HG03025 (cell line): ENCODE results near the gene USP38.
A peak's percentile ranks its signal among the peaks of the same experiment; 100 is the strongest.
"Not testable (repeated sequence)": the region's sequence is repeated elsewhere in the genome, so short reads cannot be mapped to it uniquely, and the experiment has no call there.

Experiments
- ATAC-seq: cut with Tn5 transposase; IDR thresholded peaks from one replicate; pipeline ENCODE4 v1.9.1; 2021; ENCODE audit warnings: mild to moderate bottlenecking, moderate library complexity; ENCODE audit not compliant: unreplicated experiment, low FRiP score

The USP38 gene, protein sequence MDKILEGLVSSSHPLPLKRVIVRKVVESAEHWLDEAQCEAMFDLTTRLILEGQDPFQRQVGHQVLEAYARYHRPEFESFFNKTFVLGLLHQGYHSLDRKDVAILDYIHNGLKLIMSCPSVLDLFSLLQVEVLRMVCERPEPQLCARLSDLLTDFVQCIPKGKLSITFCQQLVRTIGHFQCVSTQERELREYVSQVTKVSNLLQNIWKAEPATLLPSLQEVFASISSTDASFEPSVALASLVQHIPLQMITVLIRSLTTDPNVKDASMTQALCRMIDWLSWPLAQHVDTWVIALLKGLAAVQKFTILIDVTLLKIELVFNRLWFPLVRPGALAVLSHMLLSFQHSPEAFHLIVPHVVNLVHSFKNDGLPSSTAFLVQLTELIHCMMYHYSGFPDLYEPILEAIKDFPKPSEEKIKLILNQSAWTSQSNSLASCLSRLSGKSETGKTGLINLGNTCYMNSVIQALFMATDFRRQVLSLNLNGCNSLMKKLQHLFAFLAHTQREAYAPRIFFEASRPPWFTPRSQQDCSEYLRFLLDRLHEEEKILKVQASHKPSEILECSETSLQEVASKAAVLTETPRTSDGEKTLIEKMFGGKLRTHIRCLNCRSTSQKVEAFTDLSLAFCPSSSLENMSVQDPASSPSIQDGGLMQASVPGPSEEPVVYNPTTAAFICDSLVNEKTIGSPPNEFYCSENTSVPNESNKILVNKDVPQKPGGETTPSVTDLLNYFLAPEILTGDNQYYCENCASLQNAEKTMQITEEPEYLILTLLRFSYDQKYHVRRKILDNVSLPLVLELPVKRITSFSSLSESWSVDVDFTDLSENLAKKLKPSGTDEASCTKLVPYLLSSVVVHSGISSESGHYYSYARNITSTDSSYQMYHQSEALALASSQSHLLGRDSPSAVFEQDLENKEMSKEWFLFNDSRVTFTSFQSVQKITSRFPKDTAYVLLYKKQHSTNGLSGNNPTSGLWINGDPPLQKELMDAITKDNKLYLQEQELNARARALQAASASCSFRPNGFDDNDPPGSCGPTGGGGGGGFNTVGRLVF

DNA sequence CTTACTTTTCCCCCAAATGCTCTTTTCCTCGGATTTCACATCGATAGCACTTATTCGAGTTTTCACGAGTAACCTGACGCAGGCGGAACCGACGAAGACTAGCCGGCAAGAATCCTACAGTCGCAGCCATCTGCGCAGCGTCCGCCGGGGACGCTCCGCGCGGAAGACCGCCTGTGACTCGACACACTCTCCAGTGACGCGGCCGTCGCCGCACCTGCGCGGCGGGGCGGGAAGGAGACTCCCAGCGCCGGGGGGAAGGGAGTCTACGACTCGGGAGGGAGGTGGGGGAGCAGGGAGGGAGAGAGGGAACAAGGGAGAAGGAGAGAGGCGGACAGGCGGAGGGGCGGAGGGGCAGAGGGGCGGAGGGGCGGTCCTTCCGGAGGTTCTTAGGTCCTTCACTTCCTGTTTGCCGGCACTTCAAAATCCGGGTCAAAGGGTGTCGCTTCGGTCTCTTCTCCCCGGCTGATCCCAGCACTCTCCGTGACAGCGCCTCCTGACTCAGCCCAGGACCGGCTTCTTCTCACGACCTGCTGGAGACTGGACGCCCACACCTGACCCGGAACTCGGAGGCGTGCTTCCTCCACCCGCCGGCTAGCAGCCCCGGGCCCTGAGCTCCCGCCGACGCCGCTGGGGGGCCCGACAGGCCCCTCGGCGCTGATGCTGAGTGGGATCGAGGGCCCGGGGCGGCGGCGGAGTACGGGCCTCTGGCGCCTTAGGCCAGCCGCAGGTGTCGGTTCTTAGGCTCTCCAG lies at the start of gene USP38:
USP38 (plus strand) TSS at position 415 of the 750 bp plus-strand sequence. CDS start 534 bp downstream, outside the sequence.
- peak; percentile 80 for ATAC-seq

DNA sequence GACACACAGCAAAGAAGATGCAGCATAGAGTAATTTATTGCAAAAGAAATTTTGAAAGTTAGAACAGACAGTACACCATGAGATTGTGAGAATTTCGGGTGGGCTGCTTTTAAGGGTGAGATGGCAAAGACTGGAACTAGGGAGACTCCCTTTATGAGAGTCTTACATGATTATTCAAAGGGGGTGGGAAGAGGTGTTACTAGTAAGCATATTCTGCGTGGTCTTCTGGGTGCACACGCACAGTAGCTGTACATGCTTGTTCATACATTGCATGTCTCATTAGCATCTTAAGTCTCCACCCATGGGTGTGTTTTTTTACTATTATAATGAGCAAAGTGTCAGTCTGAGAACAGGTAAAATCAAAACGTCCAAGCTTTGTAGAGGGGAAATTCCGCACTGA lies 49.4 kb upstream of the USP38 start:
- no peak for ATAC-seq

DNA sequence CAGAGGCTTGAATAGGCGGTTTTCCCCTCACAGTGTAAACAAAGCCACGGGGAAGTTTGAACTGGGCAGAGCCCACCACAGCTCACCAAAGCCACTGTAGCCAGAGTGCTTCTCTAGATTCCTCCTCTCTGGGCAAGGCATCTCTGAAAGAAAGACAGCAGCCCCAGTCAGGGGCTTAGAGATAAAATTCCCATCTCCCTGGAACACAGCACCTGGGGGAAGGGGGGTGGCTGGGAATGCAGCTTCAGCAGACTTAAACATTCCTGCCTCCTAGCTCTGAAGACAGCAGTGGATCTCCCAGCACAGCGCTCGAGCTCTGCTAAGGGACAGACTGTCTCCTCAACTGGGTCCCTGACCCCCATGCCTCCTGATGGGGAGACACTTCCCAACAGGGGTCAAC lies 44.0 kb upstream of the USP38 start:
- ATAC-seq, result no peak

DNA sequence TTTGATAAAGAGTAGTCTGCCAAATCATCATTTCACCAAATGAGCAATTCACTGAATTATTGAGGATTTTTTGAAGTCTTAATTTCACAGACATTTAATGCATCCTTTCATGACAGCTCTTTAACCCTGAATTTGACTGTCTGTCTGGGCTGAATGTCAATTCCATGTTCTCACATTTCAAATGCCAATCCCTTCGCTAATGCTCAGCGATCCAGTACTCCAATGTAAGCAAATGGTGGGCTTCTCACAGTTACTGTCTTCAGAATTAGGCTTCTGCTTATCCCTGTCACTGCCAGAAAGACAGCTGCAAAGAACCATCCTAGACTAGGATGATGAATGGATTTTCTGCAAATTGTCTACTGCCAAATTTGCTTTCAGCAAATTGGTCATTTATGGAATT lies 36.2 kb upstream of the USP38 start:
- ATAC-seq, result no peak

DNA sequence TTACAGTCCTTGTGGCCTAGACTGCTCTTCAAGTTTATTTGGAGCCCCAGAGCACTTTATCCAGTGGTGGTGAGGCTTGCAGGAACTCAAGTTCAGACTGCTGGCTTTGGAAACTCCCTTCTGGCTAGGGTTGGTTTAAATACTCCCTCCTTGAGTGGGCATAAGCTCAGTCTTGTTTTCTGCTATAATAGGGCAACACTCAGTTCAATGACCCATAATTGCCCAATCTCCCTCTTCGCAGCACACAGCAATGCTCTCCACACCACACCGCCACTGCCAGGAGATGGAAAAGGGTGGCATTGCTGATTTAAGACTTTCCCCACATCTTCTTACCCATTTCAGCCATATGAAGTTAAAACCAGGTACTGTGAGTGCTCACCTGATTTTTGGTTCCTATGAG lies 27.9 kb upstream of the USP38 start:
- ATAC-seq, result no peak

DNA sequence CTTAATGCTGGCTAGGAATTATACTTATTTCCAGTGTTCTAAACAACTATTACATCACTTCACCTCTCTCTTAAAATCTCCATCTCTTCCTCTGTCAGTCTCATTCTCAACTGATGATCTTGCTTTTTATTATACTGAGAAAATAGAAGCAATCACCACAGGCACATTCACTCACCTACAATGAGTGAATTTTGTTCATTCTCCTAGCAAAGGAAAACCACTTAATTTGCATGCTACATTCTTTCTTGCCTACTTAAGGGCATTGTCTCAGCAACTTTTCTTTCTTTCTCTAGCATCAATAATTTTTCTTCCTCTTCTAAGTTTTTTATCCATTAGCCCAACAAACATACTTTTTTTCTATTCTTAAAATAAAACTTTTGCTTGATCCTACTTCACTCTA lies 21.1 kb upstream of the USP38 start:
- ATAC-seq, result no peak

DNA sequence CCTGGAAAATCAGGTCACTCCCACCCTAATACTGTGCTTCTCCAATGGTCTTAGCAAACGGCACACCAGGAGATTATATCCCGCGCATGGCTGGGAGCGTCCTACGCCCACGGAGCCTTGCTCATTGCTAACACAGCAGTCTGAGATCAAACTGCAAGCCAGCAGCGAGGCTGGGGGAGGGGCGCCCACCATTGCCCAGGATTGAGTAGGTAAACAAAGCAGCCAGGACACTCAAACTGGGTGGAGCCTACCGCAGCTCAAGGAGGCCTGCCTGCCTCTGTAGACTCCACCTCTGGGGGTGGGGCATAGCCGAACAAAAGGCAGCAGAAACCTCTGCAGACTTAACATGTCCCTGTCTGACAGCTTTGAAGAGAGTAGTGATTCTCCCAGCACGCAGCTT lies 18.0 kb upstream of the USP38 start:
- ATAC-seq, result not testable (repeated sequence)

DNA sequence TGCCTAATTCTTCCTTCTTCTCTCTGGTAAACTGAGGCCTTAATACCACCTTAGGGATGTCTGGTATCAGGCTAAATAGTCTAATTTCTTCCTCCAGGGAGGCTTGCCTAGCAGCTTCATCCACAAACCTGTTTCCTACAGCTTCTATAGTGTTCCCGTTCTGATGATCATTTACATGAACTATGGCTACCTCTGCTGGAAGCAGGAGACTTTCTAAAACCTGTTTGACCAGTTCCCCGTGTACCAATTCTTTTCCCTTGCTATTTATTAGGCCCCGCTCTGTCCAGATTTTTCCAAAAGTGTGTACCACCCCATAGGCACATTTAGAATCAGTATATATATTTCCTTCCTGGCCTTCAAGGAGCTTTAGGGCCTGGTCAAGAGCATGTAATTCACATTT lies 5.8 kb upstream of the USP38 start:
- ATAC-seq, result no peak

DNA sequence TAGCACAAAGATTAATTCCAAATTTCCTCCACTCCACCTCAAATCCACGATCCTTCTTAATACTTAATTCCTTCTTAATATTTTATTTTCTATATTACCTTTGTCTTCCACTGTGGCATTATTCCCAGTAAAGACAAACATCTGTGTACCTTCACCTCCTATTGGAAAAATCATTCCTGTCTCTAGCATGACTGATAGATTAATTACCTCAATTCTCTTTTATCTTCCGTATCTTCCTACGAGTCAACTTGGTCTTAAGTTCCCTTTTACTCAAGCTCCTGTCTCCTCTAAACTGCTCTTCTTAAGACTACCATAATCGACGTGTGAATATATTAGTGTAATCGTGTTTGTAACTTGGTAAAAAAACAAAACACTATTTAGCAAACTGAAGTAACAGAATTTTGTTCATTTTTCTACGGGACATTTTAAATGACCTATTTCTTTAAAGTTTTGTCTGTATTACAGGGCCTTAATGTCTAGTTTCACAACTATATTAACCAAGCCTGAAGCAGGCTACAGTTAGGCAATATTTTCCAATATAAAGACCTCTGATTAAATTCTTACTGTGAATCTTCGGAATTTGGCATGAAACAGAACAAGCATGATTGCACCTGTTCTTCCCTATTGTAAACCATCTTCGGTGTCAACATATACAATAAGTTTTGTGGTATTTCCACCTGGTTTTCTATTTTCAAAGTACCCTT lies 1.1 kb upstream of the USP38 start:
- ATAC-seq, result no peak

DNA sequence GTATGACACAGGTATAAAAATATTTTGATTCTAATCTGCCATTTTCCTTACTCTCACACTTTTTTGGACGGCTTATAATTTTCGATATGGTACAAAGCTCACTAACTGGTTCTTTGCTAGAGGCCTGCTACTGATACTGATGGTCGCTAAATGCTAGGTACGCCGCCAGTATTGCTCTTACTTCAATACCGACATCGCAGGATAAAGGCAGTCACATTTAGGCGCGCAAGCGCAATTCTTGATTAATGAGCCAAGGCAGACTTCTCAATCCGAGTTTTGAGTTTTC lies 557 bp upstream of the USP38 start:
- ATAC-seq, result peak; percentile 26

DNA sequence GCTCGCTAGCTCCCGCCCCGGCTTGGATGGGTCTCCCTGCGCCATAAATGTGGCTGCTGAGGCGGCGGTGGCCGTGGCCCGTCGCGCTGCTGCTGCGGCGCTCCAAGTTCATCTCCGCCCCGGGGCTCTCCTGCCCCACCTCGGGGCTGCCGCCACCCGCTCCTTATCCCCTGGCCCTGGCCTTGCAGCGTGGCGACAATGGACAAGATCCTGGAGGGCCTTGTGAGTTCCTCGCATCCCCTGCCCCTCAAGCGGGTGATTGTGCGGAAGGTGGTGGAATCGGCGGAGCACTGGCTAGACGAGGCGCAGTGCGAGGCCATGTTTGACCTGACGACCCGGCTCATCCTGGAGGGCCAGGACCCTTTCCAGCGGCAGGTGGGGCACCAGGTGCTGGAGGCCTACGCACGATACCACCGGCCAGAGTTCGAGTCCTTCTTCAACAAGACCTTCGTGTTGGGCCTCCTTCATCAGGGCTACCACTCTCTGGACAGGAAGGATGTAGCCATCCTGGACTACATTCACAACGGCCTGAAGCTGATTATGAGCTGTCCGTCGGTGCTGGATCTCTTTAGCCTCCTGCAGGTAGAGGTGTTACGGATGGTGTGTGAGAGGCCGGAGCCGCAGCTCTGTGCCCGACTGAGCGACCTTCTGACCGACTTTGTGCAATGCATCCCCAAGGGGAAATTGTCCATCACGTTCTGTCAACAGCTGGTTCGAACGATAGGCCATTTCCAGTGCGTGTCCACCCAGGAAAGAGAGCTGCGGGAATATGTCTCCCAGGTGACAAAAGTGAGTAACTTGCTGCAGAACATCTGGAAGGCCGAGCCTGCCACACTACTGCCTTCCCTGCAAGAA lies 763 bp downstream of the USP38 start:
- ATAC-seq, result peak; percentile 33

DNA sequence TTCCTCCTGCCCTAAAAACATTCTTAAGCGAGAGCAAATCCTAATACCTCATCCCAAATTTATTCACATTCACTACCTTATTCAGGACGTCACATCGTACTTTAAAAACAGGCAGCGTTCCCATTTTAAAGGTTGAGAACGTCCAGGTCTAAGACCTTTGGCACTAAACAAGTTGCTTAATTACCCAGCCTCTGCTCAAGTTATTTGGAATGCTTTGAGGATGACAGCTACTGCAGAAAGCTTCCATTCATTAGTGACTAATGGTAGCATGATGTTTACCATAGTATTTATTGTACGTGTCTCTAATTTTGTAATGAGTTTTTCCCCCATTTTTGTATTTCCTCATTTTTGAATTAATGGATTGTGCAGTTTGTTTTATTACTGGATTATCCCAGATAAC lies 1.5 kb downstream of the USP38 start:
- ATAC-seq, result no peak

DNA sequence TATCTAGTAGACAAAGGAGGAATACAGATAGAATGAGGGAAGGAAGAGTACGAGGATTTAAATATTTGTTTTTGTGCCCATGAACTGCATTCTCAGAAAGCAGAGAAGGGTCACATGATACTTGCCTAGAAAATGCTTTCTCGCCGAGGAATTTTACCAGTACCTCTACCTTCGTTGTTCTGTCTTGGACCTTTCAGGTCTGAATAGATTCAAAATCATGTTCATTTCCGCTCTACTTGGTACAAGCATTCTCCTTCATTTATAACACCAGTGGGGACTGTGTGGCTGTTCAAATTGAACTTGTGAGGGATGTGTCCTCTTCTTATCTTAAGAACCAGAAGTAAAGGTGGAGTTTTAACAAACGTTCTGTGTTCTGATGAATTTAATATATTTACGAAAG lies 1.9 kb downstream of the USP38 start:
- ATAC-seq, result no peak

DNA sequence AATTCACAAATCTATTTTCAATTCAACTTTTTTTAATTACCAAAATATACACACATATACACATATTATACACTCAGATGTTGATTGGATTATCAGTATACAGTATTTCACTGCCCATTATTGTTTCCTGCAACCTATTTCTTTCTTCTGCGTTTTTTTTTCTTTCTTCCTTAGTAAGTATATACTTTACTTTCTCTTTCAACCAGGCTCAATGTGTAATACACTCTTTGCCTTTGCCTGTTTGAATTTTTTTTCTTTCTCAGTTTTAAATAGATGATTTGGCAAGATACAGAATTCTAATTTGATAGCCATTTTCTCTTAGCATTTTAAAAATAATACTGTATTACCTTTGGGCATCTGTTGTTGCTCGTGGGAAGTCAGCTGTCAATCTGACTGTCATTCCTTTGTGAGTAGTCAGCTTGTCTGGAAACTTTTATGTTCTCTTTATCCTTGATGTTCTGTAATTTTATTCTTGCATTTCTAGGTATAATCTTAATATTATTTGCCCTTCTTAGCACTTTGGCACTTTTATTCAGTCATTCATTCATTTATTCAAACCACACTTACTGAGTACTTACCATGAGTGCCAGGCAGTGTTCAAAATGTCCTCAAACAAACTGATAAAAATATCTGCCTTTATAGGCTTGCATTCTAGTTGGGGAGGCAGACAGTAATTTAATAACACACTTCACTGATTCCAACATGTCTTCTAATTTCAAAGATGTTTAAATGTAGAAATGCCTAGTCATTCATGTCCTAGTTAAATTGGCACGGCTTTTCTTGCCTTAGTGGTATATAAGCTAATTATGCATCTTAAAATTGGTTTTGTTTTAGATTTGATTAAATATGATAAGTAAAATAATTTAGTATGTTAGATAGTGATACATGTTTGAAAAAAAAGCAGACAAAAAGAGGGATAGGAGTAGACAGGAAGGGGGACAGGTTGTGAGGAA lies 3.7 kb downstream of the USP38 start:
- ATAC-seq, result no peak

DNA sequence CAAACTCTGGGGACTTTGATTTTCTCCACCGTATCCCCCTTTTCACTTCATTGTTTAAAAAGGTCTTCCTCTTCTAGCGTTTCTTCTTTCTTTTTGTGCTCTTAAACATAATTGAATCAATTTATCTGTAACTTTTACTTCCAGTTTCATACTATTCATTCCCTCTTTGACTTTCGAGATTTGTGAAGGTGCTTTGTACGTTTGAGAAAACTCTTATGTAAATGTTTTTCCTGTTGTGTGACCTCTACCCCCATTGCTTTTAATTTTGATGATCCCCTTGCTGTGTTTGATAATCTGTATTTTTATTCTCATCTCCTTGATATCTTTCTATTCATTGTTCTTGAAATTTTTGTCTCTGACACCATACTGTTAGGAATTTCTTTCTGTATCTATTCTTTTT lies 4.8 kb downstream of the USP38 start:
- ATAC-seq, result no peak

DNA sequence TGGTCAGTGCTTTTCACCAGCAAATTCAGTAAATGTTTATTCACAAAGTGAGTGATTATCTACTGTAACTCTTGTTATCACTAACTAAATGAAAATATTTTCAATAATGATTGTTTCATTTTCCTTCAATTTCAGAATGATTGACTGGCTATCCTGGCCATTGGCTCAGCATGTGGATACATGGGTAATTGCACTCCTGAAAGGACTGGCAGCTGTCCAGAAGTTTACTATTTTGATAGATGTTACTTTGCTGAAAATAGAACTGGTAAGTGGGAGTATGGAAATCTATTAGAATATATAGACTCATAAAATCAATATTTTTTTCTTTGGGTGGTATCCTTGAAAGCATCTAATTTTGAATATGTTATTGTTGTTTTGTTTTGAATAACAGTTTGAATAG lies 10.9 kb downstream of the USP38 start:
- no peak for ATAC-seq

DNA sequence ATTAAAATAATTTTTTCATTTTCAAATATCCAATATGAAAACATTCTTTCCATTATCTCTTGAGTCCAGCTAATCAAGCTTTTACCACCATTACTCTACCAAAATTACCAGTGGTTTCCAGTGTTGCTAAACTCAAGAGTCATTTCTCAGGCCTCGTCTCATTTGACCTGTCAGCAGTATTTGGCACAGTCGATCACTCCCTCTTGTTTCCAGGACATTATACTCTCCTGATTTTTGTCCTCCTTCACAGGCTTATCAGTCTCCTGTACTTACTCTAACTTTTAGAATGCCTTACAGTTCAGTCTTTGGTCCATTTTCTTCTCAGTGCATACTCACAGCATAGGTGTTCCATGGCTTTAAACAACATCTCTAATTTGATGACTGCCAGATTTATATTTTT lies 11.6 kb downstream of the USP38 start:
- ATAC-seq, result no peak

DNA sequence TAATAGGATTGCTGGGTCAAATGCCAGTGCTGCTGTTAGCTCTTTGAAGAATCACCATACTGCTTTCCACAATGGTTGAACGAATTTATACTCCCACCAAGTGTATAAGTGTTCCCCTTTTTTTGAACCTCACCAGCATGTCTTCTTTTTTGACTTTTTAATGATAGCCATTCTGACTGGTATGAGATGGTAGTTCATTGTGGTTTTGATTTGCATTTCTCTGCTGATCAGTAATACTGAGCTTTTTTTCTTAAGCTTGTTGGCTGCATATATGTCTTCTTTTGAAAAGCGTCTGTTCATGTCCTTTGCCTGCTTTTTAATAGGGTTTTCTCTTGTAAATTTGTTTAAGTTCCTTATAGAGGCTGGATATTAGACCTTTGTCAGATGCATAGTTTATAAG lies 14.8 kb downstream of the USP38 start:
- no peak for ATAC-seq
